ENCODE results near the gene RGMB. TPM values are rescaled to one million over a fixed set of nuclear protein-coding genes. Genes with fewer than 3 reads are reported as not detected.

The RGMB gene
- total RNA-seq, 5 donors from 2014 or later (not counting 1 experiment from before 2014, with no cell fraction given): 14.6 to 22.8 (median 16.8) TPM

- Mint-ChIP-seq H3K4me3 (no peak overlapping the region), H3K9me3 (no peaks in the 10 kb centered on the region), H3K36me3 (no peaks in the 10 kb centered on the region), H3K27me3 (peaks cover 36 to 42% of the 10 kb centered on the region in 2 donors), H3K4me1 (peaks cover 3 to 8% (median 4%) of the 10 kb centered on the region in 3 donors), H3K27ac (no peak overlapping the region)
- Histone ChIP-seq H3K27me3 (replicated peaks in 1 of 2; ENCODE audit: control insufficient read depth in 2 of 2, extremely low read depth in 1 of 2, insufficient read depth in 2 of 2, low read length in 1 of 2) (peaks cover 5 to 11% of the 10 kb centered on the region in 2 experiments), H3K9me3 (no peaks in the 10 kb centered on the region), H3K36me3 (ENCODE audit: control insufficient read depth in 2 of 2, extremely low read depth in 1 of 2, insufficient read depth in 1 of 2, low read length in 1 of 2) (no peaks in the 10 kb centered on the region), H3K4me1 (ENCODE audit: control insufficient read depth in 1 of 2, extremely low read depth in 1 of 2, insufficient read depth in 2 of 2, low read length in 2 of 2) (peaks cover under 1 to 1% of the 10 kb centered on the region in 2 experiments), H3K27ac (ENCODE audit: low read length) (no peak overlapping the region), H3K4me3 (ENCODE audit: control insufficient read depth in 1 of 2, extremely low read depth in 1 of 2, low read length in 1 of 2) (no peak overlapping the region)
- 90% methylated on average over 3 of the region's 6 CpGs for WGBS (ENCODE audit: insufficient coverage)
- CTCF ChIA-PET: no interaction called here
- DNase-seq (no peak), ATAC-seq (replicated peaks in 1 of 4) (no peak)
- POLR2A ChIA-PET: no interaction called here
Observed at GRCh38 chr5:98763001-98763630, 10.3 kb upstream of the RGMB start.

GRCh38 chr5:98765815-98766214 lies 7.6 kb upstream of the RGMB start:
- Mint-ChIP-seq H3K36me3 (no peaks in the 10 kb centered on the region), H3K9me3 (no peaks in the 10 kb centered on the region), H3K27me3 (peaks cover 38 to 56% of the 10 kb centered on the region in 2 donors), H3K4me1 (peaks cover 18 to 29% (median 19%) of the 10 kb centered on the region in 3 donors), H3K4me3 (no peak overlapping the region), H3K27ac (no peak overlapping the region)
- no peak overlapping the region for H3K27ac ChIP-seq (ENCODE audit: low read length)
- H3K9me3 ChIP-seq: no peaks in the 10 kb centered on the region
- DNase-seq: no peak
- no peaks in the 10 kb centered on the region for H3K36me3 ChIP-seq (ENCODE audit: control insufficient read depth in 2 of 2, extremely low read depth in 1 of 2, insufficient read depth in 1 of 2, low read length in 1 of 2)
- CTCF ChIA-PET: no interaction called here
- WGBS (ENCODE audit: insufficient coverage): no CpG with 5 or more reads among the region's 4 CpGs
- no peak for ATAC-seq (replicated peaks in 1 of 4)
- POLR2A ChIA-PET: no interaction called here
- H3K4me1 ChIP-seq (ENCODE audit: control insufficient read depth in 1 of 2, extremely low read depth in 1 of 2, insufficient read depth in 2 of 2, low read length in 2 of 2): peaks cover 20 to 27% of the 10 kb centered on the region in 2 experiments
- H3K4me3 ChIP-seq (ENCODE audit: control insufficient read depth in 1 of 2, extremely low read depth in 1 of 2, low read length in 1 of 2): no peak overlapping the region
- peaks cover 16 to 31% of the 10 kb centered on the region in 2 experiments for H3K27me3 ChIP-seq (replicated peaks in 1 of 2; ENCODE audit: control insufficient read depth in 2 of 2, extremely low read depth in 1 of 2, insufficient read depth in 2 of 2, low read length in 1 of 2)

GRCh38 chr5:98767581-98767980 lies 5.9 kb upstream of the RGMB start:
- ATAC-seq (replicated peaks in 1 of 4) (no peak), DNase-seq (no peak)
- POLR2A ChIA-PET: interaction anchor here in 1 of 2 donors (0.6 kb wide), 1 partner anchor 79 kb away, joined by 3 read pairs; no protein-coding TSS in a partner anchor
- Mint-ChIP-seq H3K36me3 (no peaks in the 10 kb centered on the region), H3K27ac (no peak overlapping the region), H3K4me1 (peaks cover 35 to 41% (median 36%) of the 10 kb centered on the region in 3 donors), H3K27me3 (peaks cover 27 to 51% of the 10 kb centered on the region in 2 donors), H3K9me3 (no peaks in the 10 kb centered on the region), H3K4me3 (peak overlapping the region in 2 of 3 donors; percentile 31 to 96)
- Histone ChIP-seq H3K4me3 (ENCODE audit: control insufficient read depth in 1 of 2, extremely low read depth in 1 of 2, low read length in 1 of 2) (no peak overlapping the region), H3K27ac (ENCODE audit: low read length) (no peak overlapping the region), H3K27me3 (replicated peaks in 1 of 2; ENCODE audit: control insufficient read depth in 2 of 2, extremely low read depth in 1 of 2, insufficient read depth in 2 of 2, low read length in 1 of 2) (peaks cover 16 to 31% of the 10 kb centered on the region in 2 experiments), H3K4me1 (ENCODE audit: control insufficient read depth in 1 of 2, extremely low read depth in 1 of 2, insufficient read depth in 2 of 2, low read length in 2 of 2) (peaks cover 31 to 36% of the 10 kb centered on the region in 2 experiments), H3K9me3 (no peaks in the 10 kb centered on the region), H3K36me3 (ENCODE audit: control insufficient read depth in 2 of 2, extremely low read depth in 1 of 2, insufficient read depth in 1 of 2, low read length in 1 of 2) (no peaks in the 10 kb centered on the region)
- CTCF ChIA-PET: interaction anchor here (0.7 to 4.1 kb wide), 7 partner anchors 10 to 1898 kb away, joined by 3 to 35 read pairs (median 4); no protein-coding TSS in a partner anchor
- 92% methylated on average over 2 of the region's 2 CpGs for WGBS (ENCODE audit: insufficient coverage)

GRCh38 chr5:98768160-98768959 lies 5.1 kb upstream of the RGMB start:
- WGBS (ENCODE audit: insufficient coverage): under 1% methylated on average over 20 of the region's 34 CpGs
- Mint-ChIP-seq H3K9me3 (no peaks in the 10 kb centered on the region), H3K27me3 (peaks cover 24 to 45% of the 10 kb centered on the region in 2 donors), H3K4me1 (peaks cover 43 to 49% (median 44%) of the 10 kb centered on the region in 3 donors), H3K27ac (peak overlapping the region in 1 of 2 donors; percentile 37), H3K36me3 (no peaks in the 10 kb centered on the region), H3K4me3 (peak overlapping the region; percentile 92 to 99 (median 96))
- H3K4me1 ChIP-seq (ENCODE audit: control insufficient read depth in 1 of 2, extremely low read depth in 1 of 2, insufficient read depth in 2 of 2, low read length in 2 of 2): peaks cover 36 to 39% of the 10 kb centered on the region in 2 experiments
- POLR2A ChIA-PET: interaction anchor here (0.6 kb wide), 2 partner anchors 10 to 78 kb away, joined by 3 read pairs; no protein-coding TSS in a partner anchor
- CTCF ChIA-PET: interaction anchor here (0.6 to 4.1 kb wide), 15 partner anchors 9 to 1898 kb away, joined by 3 to 35 read pairs (median 4); no protein-coding TSS in a partner anchor
- peaks cover 16 to 36% of the 10 kb centered on the region in 2 experiments for H3K27me3 ChIP-seq (replicated peaks in 1 of 2; ENCODE audit: control insufficient read depth in 2 of 2, extremely low read depth in 1 of 2, insufficient read depth in 2 of 2, low read length in 1 of 2)
- H3K4me3 ChIP-seq (ENCODE audit: control insufficient read depth in 1 of 2, extremely low read depth in 1 of 2, low read length in 1 of 2): peak overlapping the region; percentile 58 to 91
- ATAC-seq (replicated peaks in 1 of 4) (peak in 3 of 4 experiments; percentile 22 to 29 (median 25)), DNase-seq (peak in 14 of 35 experiments; percentile 2 to 57 (median 21))
- no peaks in the 10 kb centered on the region for H3K9me3 ChIP-seq
- H3K27ac ChIP-seq (ENCODE audit: low read length): no peak overlapping the region
- no peaks in the 10 kb centered on the region for H3K36me3 ChIP-seq (ENCODE audit: control insufficient read depth in 2 of 2, extremely low read depth in 1 of 2, insufficient read depth in 1 of 2, low read length in 1 of 2)

- H3K4me3 Mint-ChIP-seq: peak overlapping the region; percentile 92 to 99 (median 96)
- peak overlapping the region; percentile 58 to 91 for H3K4me3 ChIP-seq (ENCODE audit: control insufficient read depth in 1 of 2, extremely low read depth in 1 of 2, low read length in 1 of 2)
- ATAC-seq (replicated peaks in 1 of 4) (no peak), DNase-seq (peak in 1 of 35 experiments; percentile 8)
- 2% methylated on average over 29 of the region's 31 CpGs for WGBS (ENCODE audit: insufficient coverage)
- no peak overlapping the region for H3K27ac Mint-ChIP-seq
- ChIA-PET POLR2A (interaction anchor here in 1 of 2 donors (0.6 kb wide), 1 partner anchor 10 kb away, joined by 3 read pairs; no protein-coding TSS in a partner anchor), CTCF (interaction anchor here (0.6 to 4.1 kb wide), 17 partner anchors 9 to 1718 kb away, joined by 3 to 35 read pairs (median 4); no protein-coding TSS in a partner anchor)
- H3K4me1 ChIP-seq (ENCODE audit: control insufficient read depth in 1 of 2, extremely low read depth in 1 of 2, insufficient read depth in 2 of 2, low read length in 2 of 2): peaks cover 36 to 40% of the 10 kb centered on the region in 2 experiments
- H3K36me3 Mint-ChIP-seq: no peaks in the 10 kb centered on the region
- peaks cover 16 to 36% of the 10 kb centered on the region in 2 experiments for H3K27me3 ChIP-seq (replicated peaks in 1 of 2; ENCODE audit: control insufficient read depth in 2 of 2, extremely low read depth in 1 of 2, insufficient read depth in 2 of 2, low read length in 1 of 2)
- H3K36me3 ChIP-seq (ENCODE audit: control insufficient read depth in 2 of 2, extremely low read depth in 1 of 2, insufficient read depth in 1 of 2, low read length in 1 of 2): no peaks in the 10 kb centered on the region
- H3K9me3 ChIP-seq: no peaks in the 10 kb centered on the region
- peaks cover 43 to 49% (median 44%) of the 10 kb centered on the region in 3 donors for H3K4me1 Mint-ChIP-seq
- H3K27ac ChIP-seq (ENCODE audit: low read length): no peak overlapping the region
- H3K9me3 Mint-ChIP-seq: no peaks in the 10 kb centered on the region
- peaks cover 20 to 42% of the 10 kb centered on the region in 2 donors for H3K27me3 Mint-ChIP-seq
Observed at GRCh38 chr5:98768960-98769209, 4.6 kb upstream of the RGMB start.
